HCT116 (cell line): ENCODE results near the gene GRIP1.

Experiments used
- EZH2phosphoT487 ChIP-seq: fragments of 200-600 bp; IDR thresholded peaks from 2 replicates; pipeline ENCODE4 v1.6.1; 2018; ENCODE audit warnings: antibody characterized with exemption, borderline replicate concordance
- POLR2A ChIP-seq: IDR thresholded peaks from 2 replicates; pipeline ENCODE4 v1.7.0; 2011; ENCODE audit warnings: borderline replicate concordance; ENCODE audit not compliant: insufficient read depth, insufficient read length; ENCODE audit errors: extremely low read depth
- RAD21 ChIP-seq: IDR thresholded peaks from 2 replicates; pipeline ENCODE4 v1.6.1; 2012; ENCODE audit warnings: low read depth, mild to moderate bottlenecking
- SP1 ChIP-seq: IDR thresholded peaks from 2 replicates; pipeline ENCODE4 v1.6.1; 2012; ENCODE audit warnings: low read depth
- TF ChIP-seq, protein P1 (sequence below), 3 experiments: fragments of 200-600 bp in 1 of 3; sonication (generic) in 1 of 3; IDR thresholded peaks in 2 of 3; conservative IDR thresholded peaks in 1 of 3; 2 replicates each; pipeline ENCODE4 v1.5.1; 2012 to 2017; ENCODE audit warnings: low read depth in 2 of 3, low read length in 2 of 3, antibody characterized with exemption in 1 of 3, borderline replicate concordance in 1 of 3, control low read depth in 1 of 3, mild to moderate bottlenecking in 1 of 3, mixed read lengths in 1 of 3, mixed run types in 1 of 3, moderate library complexity in 1 of 3; ENCODE audit not compliant: insufficient read depth in 1 of 3

- TF ChIP-seq SP1 (no peak), EZH2phosphoT487 (no peak), RAD21 (no peak), POLR2A (no peak)
- TF ChIP-seq, protein P1, sequence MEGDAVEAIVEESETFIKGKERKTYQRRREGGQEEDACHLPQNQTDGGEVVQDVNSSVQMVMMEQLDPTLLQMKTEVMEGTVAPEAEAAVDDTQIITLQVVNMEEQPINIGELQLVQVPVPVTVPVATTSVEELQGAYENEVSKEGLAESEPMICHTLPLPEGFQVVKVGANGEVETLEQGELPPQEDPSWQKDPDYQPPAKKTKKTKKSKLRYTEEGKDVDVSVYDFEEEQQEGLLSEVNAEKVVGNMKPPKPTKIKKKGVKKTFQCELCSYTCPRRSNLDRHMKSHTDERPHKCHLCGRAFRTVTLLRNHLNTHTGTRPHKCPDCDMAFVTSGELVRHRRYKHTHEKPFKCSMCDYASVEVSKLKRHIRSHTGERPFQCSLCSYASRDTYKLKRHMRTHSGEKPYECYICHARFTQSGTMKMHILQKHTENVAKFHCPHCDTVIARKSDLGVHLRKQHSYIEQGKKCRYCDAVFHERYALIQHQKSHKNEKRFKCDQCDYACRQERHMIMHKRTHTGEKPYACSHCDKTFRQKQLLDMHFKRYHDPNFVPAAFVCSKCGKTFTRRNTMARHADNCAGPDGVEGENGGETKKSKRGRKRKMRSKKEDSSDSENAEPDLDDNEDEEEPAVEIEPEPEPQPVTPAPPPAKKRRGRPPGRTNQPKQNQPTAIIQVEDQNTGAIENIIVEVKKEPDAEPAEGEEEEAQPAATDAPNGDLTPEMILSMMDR (IDR thresholded peaks at IDR 0.05 in 2 of 3, conservative IDR thresholded peaks at IDR 0.05 in 1 of 3; ENCODE audit: borderline replicate concordance in 1 of 3, insufficient read depth in 1 of 3, low read depth in 2 of 3, low read length in 2 of 3) = no peak
These were observed 15.3 kb downstream of the GRIP1 start for GRCh38 chr12:66663611-66664010.
